Peyer's patch (tissue), 4 donors: ENCODE results near the gene MB21D2.

Experiments
- POLR2A ChIP-seq, 2 donors: fragments of 450-650 bp; IDR thresholded peaks; one replicate each; pipeline ENCODE4 v1.5.1; 2017; ENCODE audit warnings: antibody characterized with exemption in 2 of 2, mild to moderate bottlenecking in 2 of 2, moderate library complexity in 2 of 2
- TF ChIP-seq, protein P1 (sequence below), 6 experiments: fragments of 450-650 bp in 4 of 6; fragments of 200-600 bp in 2 of 6; sonication (generic) in 1 of 6; IDR thresholded peaks; one replicate each; pipeline ENCODE4 v1.5.1; 2017 to 2019; ENCODE audit warnings: antibody characterized with exemption in 6 of 6, mild to moderate bottlenecking in 3 of 6, moderate library complexity in 1 of 6

GRCh38 chr3:192835818-192836815, 81.5 kb downstream of the MB21D2 start:
- TF ChIP-seq, protein P1, sequence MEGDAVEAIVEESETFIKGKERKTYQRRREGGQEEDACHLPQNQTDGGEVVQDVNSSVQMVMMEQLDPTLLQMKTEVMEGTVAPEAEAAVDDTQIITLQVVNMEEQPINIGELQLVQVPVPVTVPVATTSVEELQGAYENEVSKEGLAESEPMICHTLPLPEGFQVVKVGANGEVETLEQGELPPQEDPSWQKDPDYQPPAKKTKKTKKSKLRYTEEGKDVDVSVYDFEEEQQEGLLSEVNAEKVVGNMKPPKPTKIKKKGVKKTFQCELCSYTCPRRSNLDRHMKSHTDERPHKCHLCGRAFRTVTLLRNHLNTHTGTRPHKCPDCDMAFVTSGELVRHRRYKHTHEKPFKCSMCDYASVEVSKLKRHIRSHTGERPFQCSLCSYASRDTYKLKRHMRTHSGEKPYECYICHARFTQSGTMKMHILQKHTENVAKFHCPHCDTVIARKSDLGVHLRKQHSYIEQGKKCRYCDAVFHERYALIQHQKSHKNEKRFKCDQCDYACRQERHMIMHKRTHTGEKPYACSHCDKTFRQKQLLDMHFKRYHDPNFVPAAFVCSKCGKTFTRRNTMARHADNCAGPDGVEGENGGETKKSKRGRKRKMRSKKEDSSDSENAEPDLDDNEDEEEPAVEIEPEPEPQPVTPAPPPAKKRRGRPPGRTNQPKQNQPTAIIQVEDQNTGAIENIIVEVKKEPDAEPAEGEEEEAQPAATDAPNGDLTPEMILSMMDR (IDR thresholded peaks at IDR 0.05): no peak
- TF ChIP-seq POLR2A (IDR thresholded peaks at IDR 0.05): no peak
